Measurements from ENCODE around the gene FNDC5. TPM values are rescaled to one million over a fixed set of nuclear protein-coding genes. Genes with fewer than 3 reads are reported as not detected.

Gene FNDC5
- total and polyA plus RNA-seq, 4 donors = 0.43 to 10.5 (median 2.0) TPM

GRCh38 chr1:32816676-32817158, 54.0 kb downstream of the FNDC5 start:
- no peak for TF ChIP-seq RAD21 (IDR thresholded peaks at IDR 0.05)
- no peak for TF ChIP-seq FOXA2 (IDR thresholded peaks at IDR 0.05)
- TF ChIP-seq REST (IDR thresholded peaks at IDR 0.05) = no peak
- no peak for TF ChIP-seq HNF4A (conservative IDR thresholded peaks at IDR 0.05)
- Histone ChIP-seq H3K36me3 (ENCODE audit: control insufficient read depth in 4 of 4, insufficient read depth in 3 of 4, low read depth in 1 of 4, low read length in 3 of 4) (no peaks in the 10 kb centered on the region), H3K27me3 (ENCODE audit: control insufficient read depth in 4 of 4, insufficient read depth in 4 of 4, low read length in 3 of 4) (no peaks in the 10 kb centered on the region), H3K9me3 (ENCODE audit: control insufficient read depth in 4 of 4, low read length in 3 of 4) (no peaks in the 10 kb centered on the region), H3K4me1 (ENCODE audit: control insufficient read depth in 4 of 4, insufficient read depth in 4 of 4, low read length in 3 of 4) (peaks cover 0 to 29% (median 17%) of the 10 kb centered on the region in 4 donors), H3K27ac (ENCODE audit: low read depth in 1 of 2, low read length in 2 of 2) (peak overlapping the region; percentile 85 to 97), H3K9ac (ENCODE audit: low read depth in 1 of 2, low read length in 2 of 2) (peak overlapping the region; percentile 69 to 89), H3K4me3 (ENCODE audit: low read depth in 1 of 3, low read length in 3 of 3) (peak overlapping the region; percentile 79 to 84 (median 82))
- no peak for DNase-seq (ENCODE audit: low spot score)
- under 1% methylated on average over 15 of the region's 15 CpGs for WGBS

GRCh38 chr1:32813941-32814739, 56.6 kb downstream of the FNDC5 start:
- Histone ChIP-seq H3K36me3 (ENCODE audit: control insufficient read depth in 4 of 4, insufficient read depth in 3 of 4, low read depth in 1 of 4, low read length in 3 of 4) (peaks cover 2 to 17% (median 15%) of the 10 kb centered on the region in 4 donors), H3K9me3 (ENCODE audit: control insufficient read depth in 4 of 4, low read length in 3 of 4) (no peaks in the 10 kb centered on the region), H3K27me3 (ENCODE audit: control insufficient read depth in 4 of 4, insufficient read depth in 4 of 4, low read length in 3 of 4) (no peaks in the 10 kb centered on the region), H3K4me3 (ENCODE audit: low read depth in 1 of 3, low read length in 3 of 3) (no peak overlapping the region), H3K4me1 (ENCODE audit: control insufficient read depth in 4 of 4, insufficient read depth in 4 of 4, low read length in 3 of 4) (peaks cover 0 to 28% (median 17%) of the 10 kb centered on the region in 4 donors), H3K27ac (ENCODE audit: low read depth in 1 of 2, low read length in 2 of 2) (peak overlapping the region in 1 of 2 donors; percentile 13), H3K9ac (ENCODE audit: low read depth in 1 of 2, low read length in 2 of 2) (no peak overlapping the region)
- TF ChIP-seq REST (IDR thresholded peaks at IDR 0.05) (no peak), SP1 (IDR thresholded peaks at IDR 0.05) (peak; percentile 18), TAF1 (conservative IDR thresholded peaks at IDR 0.05) (no peak), RAD21 (IDR thresholded peaks at IDR 0.05) (no peak), ATF3 (IDR thresholded peaks at IDR 0.05) (peak; percentile 93), YY1 (IDR thresholded peaks at IDR 0.05) (no peak), ZBTB33 (IDR thresholded peaks at IDR 0.05) (no peak), RXRA (IDR thresholded peaks at IDR 0.05) (peak in 1 of 2 donors; percentile 29), HNF4A (conservative IDR thresholded peaks at IDR 0.05) (peak; percentile 88 to 92), CTCF (IDR thresholded peaks at IDR 0.05; ENCODE audit: low read depth, low read length, missing input control) (peak; percentile 9), HNF4G (IDR thresholded peaks at IDR 0.05) (no peak), NR2F2 (IDR thresholded peaks at IDR 0.05) (no peak), FOXA2 (IDR thresholded peaks at IDR 0.05) (no peak), GABPA (IDR thresholded peaks at IDR 0.05 in 1 of 2, conservative IDR thresholded peaks at IDR 0.05 in 1 of 2) (no peak), EGR1 (IDR thresholded peaks at IDR 0.05; ENCODE audit: low read depth in 2 of 2) (no peak), MAX (IDR thresholded peaks at IDR 0.05) (no peak), JUND (IDR thresholded peaks at IDR 0.05) (peak; percentile 92), FOXA1 (IDR thresholded peaks at IDR 0.05) (no peak)
- WGBS = 74% methylated on average over 11 of the region's 11 CpGs
- no peak for DNase-seq (ENCODE audit: low spot score)
